Motor neuron (in vitro differentiated cells): ENCODE results near the gene TMEM44. TPM values are rescaled to one million over a fixed set of nuclear protein-coding genes. Genes with fewer than 3 reads are reported as not detected.
"Not testable (repeated sequence)": the region's sequence is repeated elsewhere in the genome, so short reads cannot be mapped to it uniquely, and the experiment has no call there.

Experiments
- ATAC-seq, 8 experiments: fragments of 200-7000 bp; cut with Tn5 transposase; replicated peaks in 6 of 8; 2 replicates each; pipeline ENCODE4 v1.8.0; 2021; ENCODE audit warnings: mild to moderate bottlenecking in 8 of 8, moderate library complexity in 8 of 8
- H3K27ac ChIP-seq, 2 donors: fragments of 250-450 bp; sonication (Bioruptor Pico); 2 replicates each; pipeline ENCODE4 v1.9.0; 2021; ENCODE audit warnings: antibody characterized with exemption in 2 of 2, mild to moderate bottlenecking in 2 of 2, moderate library complexity in 1 of 2
- H3K4me1 ChIP-seq, 2 donors: fragments of 250-450 bp; sonication (Bioruptor Pico); replicated peaks in 1 of 2; 2 replicates each; pipeline ENCODE4 v1.6.1; 2021; ENCODE audit warnings: antibody characterized with exemption in 2 of 2, mild to moderate bottlenecking in 2 of 2, moderate library complexity in 1 of 2
- H3K4me3 ChIP-seq, 5 donors: fragments of 250-450 bp; sonication (Bioruptor Pico); 2 replicates each; pipeline ENCODE4 v1.9.0; 2021; ENCODE audit warnings: antibody characterized with exemption in 5 of 5, mild to moderate bottlenecking in 5 of 5, moderate library complexity in 4 of 5
- WGBS, 10 experiments: fragments of 450-650 bp; shearing (Covaris generic); methylation state at CpG; one replicate each; pipeline ENCODE4 v1.0.0; 2022; 5-methylcytosine and 5-hydroxymethylcytosine counted together
- in situ Hi-C, 9 experiments: fragments of 400-800 bp; cut with MboI; loops; one replicate each; pipeline ENCODE4 v1.15.0; 2021; ENCODE audit warnings: low sequenced_read_pairs in 9 of 9, low pct_unique_long_range_greater_than_20kb in 2 of 9; ENCODE audit not compliant: unreplicated experiment in 9 of 9
- total RNA-seq, 8 experiments: library from RNA; unstranded; fragments of 300-600 nt; gene quantifications; 2 replicates each; pipeline versions ENCODE4 v1.2.3 to v1.2.4, GENCODE V29; 2022

TMEM44 gene
- total RNA-seq, 8 experiments from 2014 or later, result 6.9 to 13.6 (median 9.0) TPM

GRCh38 chr3:194637541-194638400 lies 4.6 kb upstream of the TMEM44 start:
- in situ Hi-C loops, result no loop called here
- no peak overlapping the region for H3K4me3 ChIP-seq
- WGBS, 10 experiments, result 79 to 100% (median 94%) methylated on average over 1 to 17 of the region's 22 CpGs
- no peak overlapping the region for H3K27ac ChIP-seq
- no peaks in the 10 kb centered on the region for H3K4me1 ChIP-seq
- no peak for ATAC-seq

- H3K4me3 ChIP-seq, result no peak overlapping the region
- in situ Hi-C loops, result no loop called here
- H3K4me1 ChIP-seq, result no peaks in the 10 kb centered on the region
- ATAC-seq, result no peak
- WGBS, 10 experiments, result 40 to 100% (median 92%) methylated on average over 1 to 3 of the region's 3 CpGs; no CpG with 5 or more reads in 1 of the 10 experiments
- H3K27ac ChIP-seq, result no peak overlapping the region
Measured at GRCh38 chr3:194637066-194637465, 3.8 kb upstream of the TMEM44 start.

GRCh38 chr3:194632809-194633348 lies 340 bp downstream of the TMEM44 start:
- Histone ChIP-seq H3K4me1 (no peaks in the 10 kb centered on the region), H3K4me3 (peak overlapping the region; percentile 64 to 85 (median 66)), H3K27ac (peak overlapping the region in 1 of 2 donors; percentile 67)
- 0 to 60% (median 15%) methylated on average over 1 to 4 of the region's 56 CpGs; no CpG with 5 or more reads in 6 of the 10 experiments for WGBS, 10 experiments
- peak; percentile 65 to 78 (median 73) for ATAC-seq
- in situ Hi-C loops, result no loop called here

GRCh38 chr3:194632226-194632808 lies 902 bp downstream of the TMEM44 start:
- no peak for ATAC-seq
- 61 to 100% (median 89%) methylated on average over 1 to 7 of the region's 11 CpGs; no CpG with 5 or more reads in 1 of the 10 experiments for WGBS, 10 experiments
- no peaks in the 10 kb centered on the region for H3K4me1 ChIP-seq
- in situ Hi-C loops, result no loop called here
- H3K4me3 ChIP-seq, result peak overlapping the region; percentile 64 to 85 (median 66)
- H3K27ac ChIP-seq, result no peak overlapping the region

GRCh38 chr3:194631696-194632095 lies 1.5 kb downstream of the TMEM44 start:
- Histone ChIP-seq H3K4me3 (no peak overlapping the region), H3K27ac (no peak overlapping the region), H3K4me1 (no peaks in the 10 kb centered on the region)
- in situ Hi-C loops, result no loop called here
- ATAC-seq, result no peak
- WGBS, 10 experiments, result 83 to 100% (median 100%) methylated on average over 1 to 4 of the region's 4 CpGs; no CpG with 5 or more reads in 4 of the 10 experiments

GRCh38 chr3:194630681-194631080 lies 2.5 kb downstream of the TMEM44 start:
- 67 to 100% (median 100%) methylated on average over 1 to 3 of the region's 29 CpGs; no CpG with 5 or more reads in 7 of the 10 experiments for WGBS, 10 experiments

GRCh38 chr3:194624956-194625355 lies 8.3 kb downstream of the TMEM44 start:
- ATAC-seq, result no peak
- in situ Hi-C loops, result no loop called here
- H3K4me3 ChIP-seq, result no peak overlapping the region
- H3K27ac ChIP-seq, result no peak overlapping the region
- WGBS, 10 experiments, result 60 to 100% (median 95%) methylated on average over 1 to 2 of the region's 6 CpGs; no CpG with 5 or more reads in 4 of the 10 experiments
- no peaks in the 10 kb centered on the region for H3K4me1 ChIP-seq

More at GRCh38 chr3:194630681-194631080, 2.5 kb downstream of the TMEM44 start:
- in situ Hi-C loops, H3K4me1 ChIP-seq, H3K27ac ChIP-seq, ATAC-seq, H3K4me3 ChIP-seq: not testable (repeated sequence)

GRCh38 chr3:194623449-194624290 lies 9.5 kb downstream of the TMEM44 start:
- in situ Hi-C loops, result no loop called here
- whole genome bisulfite sequencing, 10 experiments, result 70 to 100% (median 96%) methylated on average over 1 to 10 of the region's 25 CpGs; no CpG with 5 or more reads in 2 of the 10 experiments

GRCh38 chr3:194622621-194623340 lies 10.4 kb downstream of the TMEM44 start:
- WGBS, 10 experiments, result 80 to 100% (median 96%) methylated on average over 1 to 7 of the region's 26 CpGs; no CpG with 5 or more reads in 5 of the 10 experiments
- no peak for ATAC-seq
- no peak overlapping the region for H3K4me3 ChIP-seq
- H3K4me1 ChIP-seq, result no peaks in the 10 kb centered on the region
- no peak overlapping the region for H3K27ac ChIP-seq
- in situ Hi-C loops, result no loop called here

More at GRCh38 chr3:194623449-194624290, 9.5 kb downstream of the TMEM44 start:
- H3K4me3 ChIP-seq, result no peak overlapping the region
- no peak for ATAC-seq
- no peaks in the 10 kb centered on the region for H3K4me1 ChIP-seq
- H3K27ac ChIP-seq, result no peak overlapping the region

- in situ Hi-C loops, result no loop called here
- WGBS, 10 experiments, result 75 to 97% (median 93%) methylated on average over 1 to 13 of the region's 14 CpGs; no CpG with 5 or more reads in 5 of the 10 experiments
- no peak for ATAC-seq
Measured at GRCh38 chr3:194621947-194622346, 11.3 kb downstream of the TMEM44 start.

GRCh38 chr3:194620196-194620595 lies 13.0 kb downstream of the TMEM44 start:
- no peak overlapping the region for H3K4me3 ChIP-seq
- no peak overlapping the region for H3K27ac ChIP-seq
- in situ Hi-C loops, result no loop called here
- H3K4me1 ChIP-seq, result no peaks in the 10 kb centered on the region
- no peak for ATAC-seq
- 50 to 100% (median 88%) methylated on average over 1 to 4 of the region's 7 CpGs; no CpG with 5 or more reads in 7 of the 10 experiments for WGBS, 10 experiments

More at GRCh38 chr3:194621947-194622346, 11.3 kb downstream of the TMEM44 start:
- no peak overlapping the region for H3K27ac ChIP-seq
- no peak overlapping the region for H3K4me3 ChIP-seq
- no peaks in the 10 kb centered on the region for H3K4me1 ChIP-seq

GRCh38 chr3:194619741-194620140 lies 13.5 kb downstream of the TMEM44 start:
- H3K4me3 ChIP-seq, result no peak overlapping the region
- ATAC-seq, result no peak
- in situ Hi-C loops, result no loop called here
- 60 to 100% (median 97%) methylated on average over 1 to 6 of the region's 9 CpGs; no CpG with 5 or more reads in 3 of the 10 experiments for WGBS, 10 experiments
- no peak overlapping the region for H3K27ac ChIP-seq
- H3K4me1 ChIP-seq, result no peaks in the 10 kb centered on the region
